HG02798 (cell line): ENCODE measurements around the gene ZNF77.
"Not testable (repeated sequence)": the region's sequence is repeated elsewhere in the genome, so short reads cannot be mapped to it uniquely, and the experiment has no call there.

Source experiments
- ATAC-seq: cut with Tn5 transposase; IDR thresholded peaks from one replicate; pipeline ENCODE4 v1.9.1; 2021; ENCODE audit warnings: mild to moderate bottlenecking; ENCODE audit not compliant: unreplicated experiment, poor library complexity

ZNF77 gene

DNA sequence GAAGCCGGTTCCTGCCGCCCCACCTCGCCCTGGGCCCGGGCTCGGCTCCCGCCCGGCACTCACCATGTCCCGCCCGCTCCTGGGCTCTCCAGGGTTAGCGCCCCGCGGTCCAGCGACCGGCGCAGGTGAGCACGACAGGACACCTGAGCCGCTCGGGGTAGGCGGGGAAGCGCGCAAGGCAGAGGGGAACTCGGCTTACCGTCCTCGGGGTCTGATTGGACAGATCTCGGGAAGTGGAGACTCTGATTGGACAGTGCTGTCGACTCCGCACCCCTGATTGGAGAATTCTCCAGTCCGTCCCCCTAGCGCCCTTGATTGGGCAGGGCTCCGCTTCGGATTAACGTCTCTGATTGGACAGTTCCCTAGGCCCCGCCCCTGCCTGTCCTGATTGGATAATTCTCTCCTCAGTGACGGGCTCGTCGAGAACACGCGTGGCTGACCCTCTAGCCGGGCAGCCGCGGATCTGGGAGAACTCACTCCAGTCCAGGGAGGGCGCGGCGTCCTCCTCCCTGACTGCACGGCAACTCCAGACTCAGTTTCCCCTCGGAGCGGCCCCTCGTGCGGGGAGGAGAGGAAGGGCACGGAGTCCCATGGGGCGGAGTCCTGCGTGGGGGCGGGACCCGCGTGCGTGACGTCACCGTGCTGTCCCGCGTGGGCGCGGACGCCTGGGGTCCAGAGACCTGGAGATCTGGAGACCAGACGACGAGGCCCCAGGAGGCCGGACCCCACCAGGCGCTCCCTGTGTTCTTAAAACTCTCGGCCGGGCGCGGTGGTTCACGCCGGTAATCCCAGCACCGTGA lies at the start of gene ZNF77:
Gene ZNF77 (minus strand): TSS at position 197 of the 800 bp plus-strand sequence. CDS start 131 bp downstream, at position 66.
- ATAC-seq = peak; percentile 98

DNA sequence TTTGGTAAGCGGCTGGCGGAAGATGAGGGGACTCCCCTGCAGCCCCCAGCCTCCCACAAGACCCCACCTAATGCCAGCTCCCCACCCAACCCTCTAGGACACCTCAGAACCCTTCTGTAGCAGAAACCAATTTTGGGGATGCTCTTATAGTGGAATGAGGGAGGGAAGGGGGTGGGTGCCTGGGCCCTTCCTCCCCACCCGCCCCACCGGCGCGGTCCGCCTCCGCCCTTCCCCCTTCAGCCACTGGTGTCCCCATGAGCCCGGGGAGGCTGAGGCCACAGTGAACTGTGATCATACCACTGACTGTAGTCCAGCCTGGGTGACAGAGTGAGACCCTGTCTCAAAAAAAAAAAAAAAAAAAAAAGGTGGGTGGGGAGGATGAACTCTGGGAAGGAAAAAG lies 48.8 kb upstream of the ZNF77 start:
- no peak for ATAC-seq

DNA sequence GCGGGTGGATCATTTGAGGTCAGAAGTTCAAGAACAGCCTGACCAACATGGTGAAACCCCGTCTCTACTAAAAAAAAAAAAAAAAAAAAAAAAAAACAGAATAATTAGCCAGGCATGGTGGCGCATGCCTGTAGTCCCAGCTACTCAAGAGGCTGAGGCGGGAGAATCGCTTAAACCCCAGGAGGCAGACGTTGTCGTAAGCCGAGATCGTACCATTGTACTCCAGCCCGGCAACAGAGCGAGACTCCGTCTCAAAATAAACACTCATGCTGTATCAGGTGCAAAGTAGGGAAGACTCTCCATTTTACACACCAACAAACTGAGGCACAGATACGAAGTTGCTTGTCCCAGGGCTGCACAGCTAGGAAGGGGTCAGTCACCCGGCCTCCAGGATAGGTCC lies 48.2 kb upstream of the ZNF77 start:
- ATAC-seq = no peak

DNA sequence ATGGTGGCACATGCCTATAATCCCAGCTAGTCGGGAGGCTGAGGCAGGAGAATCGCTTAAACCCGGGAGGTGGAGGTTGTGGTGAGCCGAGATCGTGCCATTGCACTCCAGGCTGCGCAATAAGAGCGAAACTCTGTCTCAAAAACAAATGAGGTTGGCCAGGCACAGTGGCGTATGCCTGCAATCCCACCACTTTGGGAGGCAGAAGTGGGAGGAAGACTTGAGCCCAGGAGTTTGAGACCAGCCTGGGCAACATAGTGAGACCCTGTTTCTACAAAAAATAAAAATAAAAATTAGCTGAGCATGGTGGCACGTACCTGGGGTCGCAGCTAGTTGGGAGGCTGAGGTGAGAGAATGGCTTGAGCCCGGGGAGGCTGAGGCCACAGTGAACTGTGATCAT lies 47.6 kb upstream of the ZNF77 start:
- not testable (repeated sequence) for ATAC-seq

DNA sequence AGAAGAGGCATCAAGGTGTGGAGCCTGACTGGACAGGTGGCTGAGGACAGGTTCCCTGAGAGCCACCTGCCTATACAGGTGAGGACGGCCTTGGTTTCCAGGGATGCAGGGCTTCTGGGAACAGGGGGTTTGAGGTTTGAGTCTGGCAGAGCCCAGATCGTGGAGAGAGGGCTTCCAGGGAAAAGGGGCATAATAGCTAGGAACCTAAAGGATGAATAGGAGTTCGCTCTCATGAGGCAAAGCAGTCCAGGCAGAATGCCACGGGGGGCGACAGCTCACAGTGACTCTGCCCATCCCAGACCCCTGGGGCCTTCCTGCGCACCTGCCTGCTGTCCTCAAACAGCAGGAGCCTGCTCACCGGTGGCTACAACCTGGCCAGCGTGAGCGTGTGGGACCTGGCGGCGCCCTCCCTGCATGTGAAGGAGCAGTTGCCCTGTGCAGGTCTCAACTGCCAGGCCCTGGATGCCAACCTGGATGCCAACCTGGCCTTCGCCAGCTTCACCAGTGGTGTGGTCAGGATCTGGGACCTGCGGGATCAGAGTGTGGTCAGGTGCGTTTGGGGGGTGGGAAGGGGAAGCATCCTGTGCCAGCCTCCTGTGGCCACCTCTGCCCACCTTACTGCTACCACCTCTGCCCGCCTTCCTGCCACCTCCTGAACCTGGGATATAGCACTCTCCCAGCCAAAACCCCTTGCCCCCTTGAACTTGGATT lies 44.6 kb upstream of the ZNF77 start:
- no peak for ATAC-seq

DNA sequence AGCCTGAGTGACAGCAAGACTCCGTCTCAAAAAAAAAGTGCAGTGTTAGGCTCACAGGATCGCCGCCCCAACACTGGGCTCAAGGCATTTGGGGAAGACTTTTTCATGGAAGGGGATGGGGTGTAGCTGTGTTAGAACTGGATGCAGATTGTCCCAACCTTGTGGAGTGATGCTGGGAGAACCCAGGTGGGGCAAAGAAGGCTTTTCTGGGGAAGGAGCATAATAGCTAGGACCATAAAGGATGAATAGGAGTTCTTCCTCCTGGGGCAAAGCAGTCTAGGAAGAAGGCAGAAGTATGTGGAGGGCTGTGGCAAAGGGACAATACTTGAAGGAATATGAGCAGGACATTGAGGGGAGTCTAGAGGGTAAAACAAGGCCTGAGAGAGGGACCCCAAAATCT lies 43.8 kb upstream of the ZNF77 start:
- ATAC-seq = no peak

DNA sequence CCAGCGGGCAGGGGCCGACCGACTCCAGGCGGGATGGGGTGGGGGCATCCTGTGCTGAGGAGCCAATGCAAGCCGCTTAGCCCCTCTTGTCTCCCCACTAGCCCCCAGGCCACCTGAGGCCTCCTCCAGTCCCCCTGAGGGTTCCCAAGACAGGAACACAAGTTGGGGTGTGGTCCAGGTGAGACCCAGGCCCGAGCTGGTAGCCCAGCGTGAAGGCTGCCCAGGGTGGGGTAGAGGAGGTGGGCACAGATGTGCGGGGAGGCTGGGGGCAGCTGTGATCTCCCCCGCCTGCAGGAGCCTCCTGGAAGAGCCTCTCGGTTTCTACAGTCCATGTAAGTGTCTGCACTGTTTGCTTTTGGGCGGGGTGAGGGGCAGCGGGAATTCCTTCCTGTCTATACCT lies 43.0 kb upstream of the ZNF77 start:
- no peak for ATAC-seq

DNA sequence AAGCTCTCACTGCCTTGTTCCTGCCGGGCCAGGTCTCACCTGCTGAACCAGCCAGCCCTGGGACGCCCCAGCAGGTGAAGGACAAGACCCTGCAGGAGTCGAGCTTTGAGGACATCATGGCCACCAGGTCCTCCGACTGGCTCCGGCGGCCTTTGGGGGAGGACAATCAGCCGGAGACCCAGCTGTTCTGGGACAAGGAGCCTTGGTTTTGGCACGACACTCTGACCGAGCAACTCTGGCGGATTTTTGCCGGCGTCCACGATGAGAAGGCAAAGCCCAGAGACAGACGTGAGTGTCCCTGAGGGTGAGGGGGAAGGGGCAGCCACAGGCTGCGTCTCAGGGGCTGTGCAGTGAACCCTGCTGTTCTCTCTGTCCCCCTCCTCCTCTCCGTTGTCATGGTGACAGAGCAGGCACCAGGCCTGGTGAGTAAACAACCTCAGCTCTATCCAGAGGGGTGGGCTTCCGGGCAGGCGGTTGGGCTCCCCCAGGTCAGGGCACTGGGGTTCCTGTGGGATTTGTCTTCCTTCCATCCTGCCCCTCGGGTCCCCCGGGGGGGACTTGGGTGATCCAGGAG lies 42.3 kb upstream of the ZNF77 start:
- no peak for ATAC-seq

DNA sequence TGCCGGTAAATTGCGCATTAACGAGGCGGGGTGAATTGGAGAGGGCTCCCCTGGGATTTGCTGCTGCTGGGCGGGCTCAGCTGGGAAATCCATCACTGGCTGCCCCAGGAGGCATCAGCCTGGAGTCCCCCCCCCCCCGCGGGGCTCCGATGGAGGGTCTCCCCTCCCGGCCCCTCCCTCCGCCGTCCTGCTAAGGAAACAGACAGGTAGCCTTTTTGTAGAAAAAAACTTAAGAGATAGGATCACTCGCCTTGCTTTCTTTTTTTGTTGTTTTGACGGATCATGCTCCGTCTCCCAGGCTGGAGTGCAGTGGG lies 39.4 kb upstream of the ZNF77 start:
- ATAC-seq = no peak

DNA sequence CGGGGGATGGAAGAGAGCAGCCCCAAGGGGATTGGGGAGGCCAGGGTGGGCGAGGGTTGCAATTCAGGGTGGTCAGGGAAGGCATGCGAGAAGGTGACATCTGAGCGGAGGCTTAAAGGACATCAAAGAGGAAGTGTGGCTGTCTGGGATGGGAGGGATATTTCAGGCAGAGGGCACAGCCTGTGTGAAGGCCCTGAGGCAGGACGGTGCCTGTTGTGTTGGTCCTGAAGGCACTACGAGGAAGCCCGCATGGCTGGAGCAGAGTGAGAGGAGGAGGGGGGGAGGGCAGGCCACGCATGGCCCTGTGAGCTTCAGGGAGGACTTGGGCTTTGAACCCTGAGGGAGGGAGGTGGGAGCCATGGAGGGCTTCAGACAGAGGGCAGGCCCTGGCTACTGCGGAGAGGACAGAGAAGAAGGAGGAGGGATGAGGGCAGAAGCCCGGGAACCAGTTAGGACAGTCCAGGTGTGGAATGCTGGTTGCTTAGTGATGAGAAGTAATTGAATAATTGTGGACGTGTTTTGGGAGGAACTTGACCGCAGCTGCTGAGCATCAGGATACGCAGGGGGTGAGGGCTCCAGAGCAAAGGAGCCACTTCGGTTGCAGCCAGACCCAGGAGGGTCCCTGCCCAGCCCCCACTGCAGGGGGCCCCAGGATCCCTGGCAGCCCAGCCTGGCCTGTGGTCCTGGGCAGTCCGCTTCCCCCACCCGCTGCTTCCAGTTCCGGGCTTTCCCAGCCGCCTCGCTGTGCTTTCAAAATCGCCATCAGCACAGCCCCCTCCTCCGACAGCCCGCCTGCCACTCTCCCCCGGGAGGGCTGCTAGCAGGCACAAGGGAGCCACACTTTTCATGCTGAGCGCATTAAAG lies 38.8 kb upstream of the ZNF77 start:
- ATAC-seq = no peak

DNA sequence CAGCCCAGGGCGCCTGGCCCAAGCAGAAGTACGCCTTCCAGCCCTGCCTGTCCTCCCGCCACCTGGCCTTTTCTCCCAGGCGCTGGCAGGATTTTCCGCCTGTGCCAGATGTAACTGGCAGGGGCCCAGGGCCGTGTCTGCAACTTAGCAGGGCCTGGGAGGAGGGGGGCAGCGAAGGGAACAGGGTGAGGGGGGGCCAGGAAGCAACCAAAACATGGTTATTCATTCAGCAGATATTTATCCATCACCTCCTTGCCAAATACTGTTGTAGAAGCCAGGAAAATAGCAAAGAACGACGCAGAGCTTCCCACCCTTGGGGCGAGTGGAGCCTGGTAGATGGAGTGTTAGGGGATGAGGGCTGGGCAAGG lies 38.2 kb upstream of the ZNF77 start:
- no peak for ATAC-seq

DNA sequence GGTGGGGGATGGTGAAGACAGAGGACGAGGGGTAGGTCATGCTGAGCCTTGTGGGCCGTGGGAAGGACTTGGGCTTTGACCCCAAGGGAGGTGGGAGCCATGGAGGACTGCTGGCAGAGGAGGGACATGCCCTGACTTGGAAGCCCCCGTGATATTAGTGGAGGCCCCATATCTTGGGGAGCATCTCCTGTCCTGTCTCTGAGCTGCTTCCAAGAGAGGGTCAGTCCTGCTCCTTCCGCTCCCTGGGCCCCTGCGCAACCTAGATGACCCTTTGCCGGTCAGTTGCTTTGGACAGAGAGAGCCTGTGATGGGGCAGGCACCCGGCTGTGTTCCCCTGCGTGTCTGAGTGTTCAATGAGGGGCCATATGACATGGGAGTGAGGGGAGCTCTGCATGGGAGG lies 37.8 kb upstream of the ZNF77 start:
- no peak for ATAC-seq

DNA sequence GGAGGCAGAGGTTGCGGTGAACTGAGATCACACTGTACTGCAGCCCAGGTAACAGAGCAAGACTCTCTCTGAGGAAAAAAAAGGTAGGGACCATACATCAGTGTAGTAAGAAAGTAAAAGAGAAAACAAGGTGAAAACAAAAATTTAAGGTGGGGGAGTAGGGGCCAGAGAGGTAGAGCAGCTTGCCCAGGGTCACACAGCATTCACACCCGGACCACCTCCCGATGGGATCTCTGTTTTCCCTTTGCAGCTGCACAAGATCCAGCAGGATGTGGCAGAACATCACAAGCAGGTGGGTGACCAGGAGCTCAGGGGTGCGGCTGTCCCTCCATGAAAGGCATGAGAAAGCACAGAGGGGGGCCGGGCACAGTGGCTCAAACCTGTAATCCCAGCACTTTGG lies 37.1 kb upstream of the ZNF77 start:
- no peak for ATAC-seq

DNA sequence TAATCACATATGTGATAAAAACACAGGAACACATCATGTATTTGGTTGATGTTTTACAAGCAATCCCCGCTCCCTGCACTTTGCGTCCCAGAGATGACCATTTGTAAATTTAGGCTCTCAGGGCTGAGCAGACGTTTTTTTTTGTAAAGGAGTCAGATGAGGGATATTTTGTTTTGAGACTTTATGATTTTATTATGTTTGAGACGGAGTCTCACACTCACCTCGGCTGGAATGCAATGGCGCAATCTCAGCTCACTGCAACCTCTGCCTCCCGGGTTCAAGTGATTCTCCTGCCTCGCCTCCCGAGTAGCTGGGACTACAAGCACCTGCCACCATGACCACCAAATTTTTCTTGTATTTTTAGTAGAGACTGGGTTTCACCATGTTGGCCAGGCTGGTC lies 34.0 kb upstream of the ZNF77 start:
- ATAC-seq = no peak

DNA sequence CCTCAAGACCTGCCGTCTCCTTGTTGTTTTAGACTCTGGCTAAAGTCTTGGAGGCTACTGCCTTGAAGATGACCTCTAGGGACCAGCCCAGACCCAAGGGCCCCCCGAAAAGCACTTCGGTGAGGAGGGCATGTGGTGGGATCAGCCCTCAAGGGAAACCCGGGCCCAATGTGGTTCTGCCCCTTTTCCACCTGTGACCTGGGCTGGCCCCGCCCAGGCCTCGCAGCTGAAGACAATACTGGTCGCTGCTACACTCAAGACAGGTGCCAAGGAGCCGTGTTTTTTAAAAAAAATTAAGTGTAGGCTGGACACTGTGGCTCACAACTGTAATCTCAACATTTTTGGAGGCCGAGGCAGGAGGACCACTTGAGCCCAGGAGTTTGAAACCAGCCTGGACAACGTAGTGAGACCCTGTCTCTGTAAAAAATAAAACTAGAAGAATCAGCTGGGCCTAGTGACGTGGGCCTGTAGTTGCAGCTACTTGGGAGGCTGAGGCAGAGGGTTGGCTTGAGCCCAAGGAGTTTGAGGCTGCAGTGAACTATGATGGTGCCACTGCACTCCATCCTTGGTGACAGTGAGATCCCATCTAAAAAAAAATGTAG lies 33.5 kb upstream of the ZNF77 start:
- ATAC-seq = no peak

DNA sequence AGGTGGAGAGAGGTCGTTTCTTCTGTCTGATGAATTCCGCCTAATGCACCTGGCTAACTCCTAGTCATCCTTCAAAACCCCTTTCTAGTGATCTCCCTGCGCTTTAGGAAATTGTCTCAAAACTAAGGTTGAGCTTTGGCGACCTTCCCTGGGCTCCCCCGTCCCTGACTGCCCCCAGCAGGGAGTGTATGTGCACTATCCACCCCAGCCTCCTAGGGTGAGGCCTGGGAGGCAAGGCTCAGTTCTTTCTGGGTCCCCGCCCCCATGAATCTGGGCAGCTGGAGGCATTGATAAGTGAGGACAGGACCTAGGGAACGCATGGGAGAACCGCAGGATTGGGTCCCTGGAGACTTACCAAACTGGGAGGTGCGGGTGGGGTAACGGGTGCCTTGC lies 33.0 kb upstream of the ZNF77 start:
- no peak for ATAC-seq

DNA sequence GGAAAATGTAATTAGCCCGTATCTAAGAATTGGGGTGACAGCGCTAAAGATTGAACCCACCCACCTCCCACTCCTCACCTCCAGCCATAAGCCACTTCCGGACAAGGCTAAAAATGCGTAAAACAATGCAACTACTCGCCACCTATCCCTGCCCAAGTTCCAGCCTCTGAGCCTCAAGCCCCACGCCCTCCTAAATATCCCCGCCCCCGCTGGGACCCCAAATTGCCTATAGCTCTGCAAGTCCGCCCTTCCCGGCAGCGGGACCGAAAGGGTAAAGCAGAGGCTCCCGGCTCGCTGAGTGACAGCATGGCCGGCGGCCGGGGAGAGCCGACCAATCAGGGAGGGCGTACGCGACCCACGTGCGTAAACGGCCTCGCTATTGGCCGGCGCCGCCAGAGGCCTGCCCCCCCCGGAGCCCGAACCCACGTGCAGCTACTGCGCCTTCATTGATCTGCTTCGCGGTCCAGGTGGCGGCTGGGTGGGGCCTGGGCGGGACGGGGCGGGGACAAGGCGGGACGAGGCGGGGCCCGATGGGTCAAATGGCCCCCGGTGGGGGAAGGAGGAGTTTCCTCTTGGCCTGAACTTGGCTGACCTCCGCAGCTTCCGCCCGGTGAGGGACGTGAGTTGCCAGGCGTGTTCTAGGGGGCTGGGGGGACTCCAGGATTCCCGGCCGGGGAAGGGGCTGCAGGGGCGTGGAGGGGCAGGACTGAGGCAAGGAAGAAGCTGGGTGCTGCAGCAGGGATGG lies 32.4 kb upstream of the ZNF77 start, which contains the start of gene TLE6:
Gene TLE6 (plus strand): TSS at position 564 of the 745 bp plus-strand sequence. CDS start 670 bp downstream, outside the sequence.
- peak; percentile 97 for ATAC-seq

DNA sequence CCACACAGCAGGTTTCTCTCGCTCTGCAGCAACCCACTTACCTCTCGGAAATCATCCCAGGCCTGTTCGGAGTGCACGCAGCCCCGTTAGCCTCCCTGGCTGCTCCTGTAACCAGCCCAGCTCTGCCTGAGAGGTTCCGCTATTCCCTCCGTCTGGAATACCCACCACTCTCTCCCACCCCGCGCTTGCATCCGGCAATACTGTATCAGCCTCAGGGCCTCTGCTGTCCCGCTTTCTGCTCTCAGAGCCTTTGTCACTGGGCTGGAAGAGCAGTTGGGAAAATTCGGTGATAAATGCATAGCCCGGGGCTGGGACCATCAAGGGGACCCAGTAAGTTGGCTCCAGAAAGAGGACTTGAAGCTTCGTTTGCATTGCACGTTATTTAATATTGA lies 31.8 kb upstream of the ZNF77 start:
- no peak for ATAC-seq

DNA sequence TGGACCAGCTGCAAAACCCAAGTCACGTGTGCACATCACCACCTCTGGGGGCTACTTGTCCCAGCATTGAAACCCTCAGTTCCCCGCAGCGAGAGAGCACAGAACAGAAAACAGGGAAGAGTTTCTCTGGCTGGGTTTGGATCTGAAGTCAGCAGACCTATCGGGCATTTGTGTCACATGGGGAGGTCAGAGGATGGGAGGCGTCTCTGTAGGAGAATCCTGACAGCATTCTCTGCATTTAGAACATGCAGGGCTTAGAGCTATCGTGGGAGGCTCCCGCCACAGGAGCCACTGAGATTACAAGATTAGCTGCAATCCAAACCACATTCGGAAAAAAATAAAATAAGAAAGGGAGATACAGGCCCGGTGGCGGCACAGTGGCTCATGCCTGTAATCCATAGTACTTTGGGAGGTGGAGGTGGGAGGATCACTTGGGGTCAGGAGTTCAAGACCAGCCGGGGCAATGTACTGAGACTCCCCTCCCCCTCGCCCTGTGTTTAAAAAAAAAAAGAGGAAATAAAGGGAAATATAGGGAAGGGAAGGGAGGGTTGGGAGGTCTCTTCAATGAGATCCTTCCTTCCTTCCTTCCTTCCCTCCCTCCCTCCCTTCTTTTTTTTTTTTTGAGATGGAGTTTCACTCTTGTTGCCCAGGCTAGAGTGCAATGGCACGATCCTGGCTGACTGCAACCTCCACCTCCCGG lies 29.7 kb upstream of the ZNF77 start:
- ATAC-seq = no peak
